Neural cell (in vitro differentiated cells): ENCODE data around the gene RHCG.

Experiments
- CTCF ChIP-seq: fragments of 450-650 bp; IDR thresholded peaks from 2 replicates; pipeline ENCODE4 v1.5.1; 2014; ENCODE audit warnings: antibody characterized with exemption, mild to moderate bottlenecking, moderate library complexity; ENCODE audit not compliant: poor library complexity, severe bottlenecking
- EP300 ChIP-seq: fragments of 450-650 bp; conservative IDR thresholded peaks from 2 replicates; pipeline ENCODE4 v1.6.1; 2014; ENCODE audit warnings: antibody characterized with exemption, mild to moderate bottlenecking, moderate library complexity; ENCODE audit not compliant: poor library complexity, severe bottlenecking
- EZH2 ChIP-seq: fragments of 200-600, 300-800 bp; shearing (Covaris generic), sonication (generic); IDR thresholded peaks from 2 replicates; pipeline ENCODE4 v1.6.1; 2014; ENCODE audit warnings: antibody characterized with exemption, low read length, borderline replicate concordance, mild to moderate bottlenecking; ENCODE audit not compliant: insufficient read depth, poor library complexity, severe bottlenecking
- MXI1 ChIP-seq: fragments of 450-650 bp; conservative IDR thresholded peaks from 2 replicates; pipeline ENCODE4 v1.6.1; 2014; ENCODE audit warnings: antibody characterized with exemption, mild to moderate bottlenecking; ENCODE audit not compliant: poor library complexity, severe bottlenecking
- POLR2AphosphoS5 ChIP-seq: IDR thresholded peaks from 2 replicates; pipeline ENCODE4 v1.6.1; 2012
- RAD21 ChIP-seq: fragments of 450-650 bp; conservative IDR thresholded peaks from 2 replicates; pipeline ENCODE4 v1.6.1; 2014; ENCODE audit warnings: antibody characterized with exemption, mild to moderate bottlenecking, moderate library complexity
- REST ChIP-seq: IDR thresholded peaks from 2 replicates; pipeline ENCODE4 v1.6.1; 2012; ENCODE audit warnings: borderline replicate concordance
- SMC3 ChIP-seq: fragments of 450-650 bp; conservative IDR thresholded peaks from 2 replicates; pipeline ENCODE4 v1.6.1; 2014; ENCODE audit warnings: antibody characterized with exemption, mild to moderate bottlenecking, moderate library complexity; ENCODE audit not compliant: poor library complexity

- TF ChIP-seq CTCF (no peak), REST (no peak), EZH2 (no peak), SMC3 (no peak), POLR2AphosphoS5 (no peak), EP300 (no peak), RAD21 (no peak), MXI1 (no peak)
Measured at GRCh38 chr15:89494941-89495637, 1.3 kb downstream of the RHCG start.
